Stomach smooth muscle (tissue), 2 donors: Measurements from ENCODE around the gene ZNF431.
"Not testable (repeated sequence)": the region's sequence is repeated elsewhere in the genome, so short reads cannot be mapped to it uniquely, and the experiment has no call there.

Source experiments
- H3K27ac ChIP-seq: one replicate; pipeline ENCODE4 v1.7.0; 2013; ENCODE audit warnings: mild to moderate bottlenecking, low read length, inconsistent platforms
- H3K27me3 ChIP-seq, 2 donors: one replicate each; pipeline ENCODE4 v1.7.0; 2013; ENCODE audit warnings: low read length in 2 of 2; ENCODE audit not compliant: insufficient read depth in 2 of 2, control insufficient read depth in 1 of 2
- H3K36me3 ChIP-seq, 2 donors: one replicate each; pipeline ENCODE4 v1.7.0; 2013; ENCODE audit warnings: low read length in 2 of 2; ENCODE audit not compliant: control insufficient read depth in 2 of 2, insufficient read depth in 2 of 2
- H3K4me1 ChIP-seq: one replicate; pipeline ENCODE4 v1.7.0; 2013; ENCODE audit warnings: low read length; ENCODE audit not compliant: control insufficient read depth, insufficient read depth
- H3K4me3 ChIP-seq, 2 donors: one replicate each; pipeline ENCODE4 v1.7.0; 2013; ENCODE audit warnings: low read length in 2 of 2
- H3K9ac ChIP-seq, 2 donors: one replicate each; pipeline ENCODE4 v1.7.0; 2013; ENCODE audit warnings: low read length in 2 of 2, mild to moderate bottlenecking in 1 of 2
- H3K9me3 ChIP-seq, 2 donors: one replicate each; pipeline ENCODE4 v1.7.0; 2013; ENCODE audit warnings: low read length in 2 of 2; ENCODE audit not compliant: control insufficient read depth in 2 of 2
- donor health status: healthy.
- donor health status: Pancreatic carcinoma.

The ZNF431 gene

GRCh38 chr19:21127001-21127400 is 14.8 kb upstream of the ZNF431 start:
- no peaks in the 10 kb centered on the region for H3K9me3 ChIP-seq
- H3K4me3 ChIP-seq, result no peak overlapping the region
- no peak overlapping the region for H3K9ac ChIP-seq
- H3K4me1 ChIP-seq, result no peaks in the 10 kb centered on the region
- H3K27ac ChIP-seq, result no peak overlapping the region
- H3K27me3 ChIP-seq, result no peaks in the 10 kb centered on the region
- H3K36me3 ChIP-seq, result no peaks in the 10 kb centered on the region

- no peaks in the 10 kb centered on the region for H3K36me3 ChIP-seq
- H3K9ac ChIP-seq, result no peak overlapping the region
- no peaks in the 10 kb centered on the region for H3K27me3 ChIP-seq
- H3K9me3 ChIP-seq, result no peaks in the 10 kb centered on the region
- H3K4me3 ChIP-seq, result no peak overlapping the region
- H3K4me1 ChIP-seq, result no peaks in the 10 kb centered on the region
- H3K27ac ChIP-seq, result no peak overlapping the region
Measured at GRCh38 chr19:21127898-21128297, 13.9 kb upstream of the ZNF431 start.

GRCh38 chr19:21128901-21129698 is 12.7 kb upstream of the ZNF431 start:
- no peaks in the 10 kb centered on the region for H3K4me1 ChIP-seq
- no peaks in the 10 kb centered on the region for H3K27me3 ChIP-seq
- H3K27ac ChIP-seq, result no peak overlapping the region
- no peaks in the 10 kb centered on the region for H3K9me3 ChIP-seq
- no peak overlapping the region for H3K4me3 ChIP-seq
- H3K36me3 ChIP-seq, result no peaks in the 10 kb centered on the region
- no peak overlapping the region for H3K9ac ChIP-seq

- H3K9me3 ChIP-seq, result no peaks in the 10 kb centered on the region
- H3K4me1 ChIP-seq, result no peaks in the 10 kb centered on the region
- no peaks in the 10 kb centered on the region for H3K27me3 ChIP-seq
- no peak overlapping the region for H3K4me3 ChIP-seq
- no peaks in the 10 kb centered on the region for H3K36me3 ChIP-seq
- no peak overlapping the region for H3K9ac ChIP-seq
- H3K27ac ChIP-seq, result no peak overlapping the region
Measured at GRCh38 chr19:21130097-21130775, 11.6 kb upstream of the ZNF431 start.

GRCh38 chr19:21133633-21134032 is 8.2 kb upstream of the ZNF431 start:
- Histone ChIP-seq H3K36me3 (no peaks in the 10 kb centered on the region), H3K9ac (no peak overlapping the region), H3K4me3 (no peak overlapping the region), H3K9me3 (no peaks in the 10 kb centered on the region), H3K27me3 (no peaks in the 10 kb centered on the region), H3K27ac (no peak overlapping the region), H3K4me1 (no peaks in the 10 kb centered on the region)

GRCh38 chr19:21134934-21135366 is 6.9 kb upstream of the ZNF431 start:
- H3K4me3 ChIP-seq, result no peak overlapping the region
- no peaks in the 10 kb centered on the region for H3K36me3 ChIP-seq
- no peaks in the 10 kb centered on the region for H3K4me1 ChIP-seq
- H3K9ac ChIP-seq, result no peak overlapping the region
- no peak overlapping the region for H3K27ac ChIP-seq
- H3K27me3 ChIP-seq, result no peaks in the 10 kb centered on the region
- no peaks in the 10 kb centered on the region for H3K9me3 ChIP-seq

GRCh38 chr19:21135433-21135832 is 6.4 kb upstream of the ZNF431 start:
- no peak overlapping the region for H3K9ac ChIP-seq
- no peaks in the 10 kb centered on the region for H3K9me3 ChIP-seq
- H3K27me3 ChIP-seq, result no peaks in the 10 kb centered on the region
- H3K36me3 ChIP-seq, result no peaks in the 10 kb centered on the region
- no peak overlapping the region for H3K27ac ChIP-seq
- H3K4me1 ChIP-seq, result no peaks in the 10 kb centered on the region
- no peak overlapping the region for H3K4me3 ChIP-seq

- H3K36me3 ChIP-seq, result no peaks in the 10 kb centered on the region
- peaks cover 9% of the 10 kb centered on the region for H3K4me1 ChIP-seq
- H3K27ac ChIP-seq, result no peak overlapping the region
- no peak overlapping the region for H3K4me3 ChIP-seq
- no peak overlapping the region for H3K9ac ChIP-seq
- H3K27me3 ChIP-seq, result no peaks in the 10 kb centered on the region
- no peaks in the 10 kb centered on the region for H3K9me3 ChIP-seq
Measured at GRCh38 chr19:21138130-21138529, 3.7 kb upstream of the ZNF431 start.

GRCh38 chr19:21141006-21141405 is 834 bp upstream of the ZNF431 start:
- H3K27ac ChIP-seq, result not testable (repeated sequence)

GRCh38 chr19:21143428-21143827 is 1.6 kb downstream of the ZNF431 start:
- H3K36me3 ChIP-seq, result peaks cover 3 to 7% of the 10 kb centered on the region in 2 donors
- H3K4me1 ChIP-seq, result peaks cover 9% of the 10 kb centered on the region
- H3K9me3 ChIP-seq, result no peaks in the 10 kb centered on the region
- no peak overlapping the region for H3K4me3 ChIP-seq
- H3K27me3 ChIP-seq, result no peaks in the 10 kb centered on the region
- H3K9ac ChIP-seq, result peak overlapping the region in 1 of 2 donors; percentile 41
- no peak overlapping the region for H3K27ac ChIP-seq

More at GRCh38 chr19:21141006-21141405, 834 bp upstream of the ZNF431 start:
- H3K9me3 ChIP-seq, H3K27me3 ChIP-seq, H3K36me3 ChIP-seq, H3K4me1 ChIP-seq, H3K9ac ChIP-seq, H3K4me3 ChIP-seq: not testable (repeated sequence)

- Histone ChIP-seq H3K4me3 (no peak overlapping the region), H3K9ac (no peak overlapping the region), H3K36me3 (peaks cover 3 to 7% of the 10 kb centered on the region in 2 donors), H3K27me3 (no peaks in the 10 kb centered on the region), H3K27ac (no peak overlapping the region), H3K9me3 (no peaks in the 10 kb centered on the region), H3K4me1 (peaks cover 9% of the 10 kb centered on the region)
Measured at GRCh38 chr19:21143854-21144253, 2.0 kb downstream of the ZNF431 start.
